K562 (cell line): ENCODE results near the gene RFT1. TPM values are rescaled to one million over a fixed set of nuclear protein-coding genes. Genes with fewer than 3 reads are reported as not detected.

Experiments used
- ATAC-seq: fragments of 200-7000 bp; cut with Tn5 transposase; 3 replicates; pipeline ENCODE4 v1.9.1; 2020; ENCODE audit warnings: moderate library complexity
- BruUV-seq: library from RNA; stranded (reverse); fragments of 400-500 nt; replicated peaks from 2 replicates; lab custom pipeline; 2021; lab: Mats Ljungman, UMichigan
- CTCF ChIA-PET: fragments of 300-600 bp; formaldehyde crosslinking; extraction: SDS; loops from one replicate; lab custom pipeline; 2021; ENCODE audit warnings: low intra/inter-chr PET ratio; lab: Yijun Ruan, JAX
- POLR2A ChIA-PET: fragments of 300-600, 350-650 bp; sonication (Branson Sonifier 250); formaldehyde crosslinking; extraction: SDS; loops from one replicate; lab custom pipeline; 2021; ENCODE audit warnings: antibody characterized with exemption, inconsistent platforms; lab: Yijun Ruan, JAX
- DNase-seq, 4 experiments: peaks; one replicate each; pipeline versions ENCODE4 v3.0.0 to v3.0.0-alpha.2; 2011 to 2018; ENCODE audit warnings: low spot score in 3 of 4, mixed read lengths in 3 of 4; ENCODE audit errors: extremely low read depth in 1 of 4
- FAIRE-seq: peaks from 2 replicates; lab custom pipeline; 2011; peaks lifted over from hg19 to GRCh38; lab: Jason Lieb, UNC
- H2AFZ ChIP-seq: 2 replicates; pipeline ENCODE4 v1.6.0; 2011; ENCODE audit warnings: low read depth, low read length, control low read depth, inconsistent platforms
- H3K27ac ChIP-seq: fragments of 200-600 bp; 3 replicates; pipeline ENCODE4 v1.8.0; 2011; ENCODE audit warnings: low read depth, mild to moderate bottlenecking, control low read depth, inconsistent platforms, low read length, moderate library complexity, mixed read lengths; ENCODE audit errors: extremely low read depth
- H3K27me3 ChIP-seq, 2 experiments: fragments of 300-600 bp in 1 of 2; 2 replicates in 1 of 2; 3 replicates in 1 of 2; pipeline versions ENCODE4 v1.6.0 to v1.8.0; 2011; ENCODE audit warnings: inconsistent platforms in 2 of 2, low read length in 2 of 2, mild to moderate bottlenecking in 1 of 2, mixed read lengths in 1 of 2, moderate library complexity in 1 of 2; ENCODE audit not compliant: control insufficient read depth in 2 of 2, insufficient read depth in 2 of 2
- H3K36me3 ChIP-seq: fragments of 300-600 bp; 3 replicates; pipeline ENCODE4 v1.8.0; 2011; ENCODE audit warnings: mild to moderate bottlenecking, low read length, inconsistent platforms; ENCODE audit not compliant: control insufficient read depth, insufficient read depth
- H3K4me1 ChIP-seq, 2 experiments: fragments of 200-600 bp in 1 of 2; replicated peaks in 1 of 2; 2 replicates in 1 of 2; 3 replicates in 1 of 2; pipeline versions ENCODE4 v1.5.1 to v1.8.0; 2011; ENCODE audit warnings: inconsistent platforms in 2 of 2, low read length in 2 of 2, mild to moderate bottlenecking in 1 of 2, mixed read lengths in 1 of 2, moderate library complexity in 1 of 2; ENCODE audit not compliant: control insufficient read depth in 2 of 2, insufficient read depth in 2 of 2
- H3K4me2 ChIP-seq: 2 replicates; pipeline ENCODE4 v1.6.1; 2011; ENCODE audit warnings: low read length, control low read depth, inconsistent platforms, mixed read lengths; ENCODE audit not compliant: insufficient read depth
- H3K4me3 ChIP-seq: fragments of 200-600 bp; sonication (generic), shearing (Covaris generic); 2 replicates; pipeline ENCODE4 v1.5.1; 2016; ENCODE audit warnings: control low read depth, inconsistent platforms
- H3K79me2 ChIP-seq: fragments of 200-600 bp; 3 replicates; pipeline ENCODE4 v1.8.0; 2011; ENCODE audit warnings: low read length, inconsistent platforms; ENCODE audit not compliant: control insufficient read depth, insufficient read depth
- H3K9ac ChIP-seq, 2 experiments: 2 replicates each; pipeline versions ENCODE4 v1.6.0 to v1.6.1; 2011; ENCODE audit warnings: low read depth in 2 of 2, low read length in 2 of 2, control low read depth in 1 of 2, inconsistent platforms in 1 of 2, mild to moderate bottlenecking in 1 of 2, mixed read lengths in 1 of 2; ENCODE audit not compliant: insufficient read depth in 1 of 2
- H3K9me1 ChIP-seq: one replicate; pipeline ENCODE4 v1.6.0; 2011; ENCODE audit warnings: inconsistent platforms, mild to moderate bottlenecking, low read length, moderate library complexity; ENCODE audit not compliant: control insufficient read depth, insufficient read depth
- H3K9me3 ChIP-seq: replicated peaks from 2 replicates; pipeline ENCODE4 v1.5.1; 2011; ENCODE audit warnings: low read depth, low read length, inconsistent platforms; ENCODE audit not compliant: control insufficient read depth, insufficient read depth
- H4K20me1 ChIP-seq: replicated peaks from 2 replicates; pipeline ENCODE4 v1.6.1; 2011; ENCODE audit warnings: low read length, inconsistent platforms, mixed read lengths; ENCODE audit not compliant: control insufficient read depth, insufficient read depth
- ETV6 ChIP-seq, 3 experiments: fragments of 150-350 bp in 1 of 3; sonication (generic) in 1 of 3; formaldehyde crosslinking in 1 of 3; IDR thresholded peaks; 2 replicates each; pipeline versions ENCODE4 v1.6.1 to v1.8.0; 2014 to 2022; ENCODE audit warnings: borderline replicate concordance in 2 of 3, low read depth in 2 of 3, antibody characterized with exemption in 1 of 3, low read length in 1 of 3, mild to moderate bottlenecking in 1 of 3, missing genetic modification reagents in 1 of 3
- RBM17 ChIP-seq: fragments of 200-400 bp; formaldehyde crosslinking; IDR thresholded peaks from 2 replicates; pipeline ENCODE4 v1.6.1; 2017; ENCODE audit warnings: low read depth, mild to moderate bottlenecking, low read length, borderline replicate concordance
- SMARCC2 ChIP-seq: fragments of 450-650 bp; IDR thresholded peaks from 2 replicates; pipeline ENCODE4 v1.6.1; 2017; ENCODE audit warnings: antibody characterized with exemption, moderate library complexity, mild to moderate bottlenecking, low read depth
- TAF7 ChIP-seq: fragments of 450-650 bp; IDR thresholded peaks from 2 replicates; pipeline ENCODE4 v1.6.1; 2016; ENCODE audit warnings: missing genetic modification characterization, missing compliant biosample characterization
- XRCC3 ChIP-seq: fragments of 450-650 bp; IDR thresholded peaks from 2 replicates; pipeline ENCODE4 v1.6.1; 2017; ENCODE audit warnings: mild to moderate bottlenecking, moderate library complexity
- ZNF586 ChIP-seq: fragments of 450-650 bp; formaldehyde crosslinking; conservative IDR thresholded peaks from 2 replicates; pipeline ENCODE4 v1.4.0; 2020; ENCODE audit warnings: mild to moderate bottlenecking, moderate library complexity
- WGBS: fragments of 100-300 bp; shearing (Covaris generic); methylation state at CpG from one replicate; pipeline ENCODE4 v1.1.6; 2016; ENCODE audit warnings: low coverage, mixed read lengths; ENCODE audit not compliant: insufficient coverage; ENCODE audit errors: missing lambda C conversion rate; 5-methylcytosine and 5-hydroxymethylcytosine counted together
- in situ Hi-C: fragments of 300-500 bp; cut with MboI; formaldehyde crosslinking; loops from 4 replicates; pipeline ENCODE4 v1.15.0; 2018; ENCODE audit warnings: inconsistent platforms, mixed read lengths
- intact Hi-C: fragments of 100-400 bp; cut with micrococcal nuclease; formaldehyde crosslinking; loops from 2 replicates; pipeline ENCODE4 v1.14.2; 2022
- polyA plus RNA-seq, 8 experiments: library from polyadenylated mRNA; depleted of rRNA in 4 of 8; stranded (reverse) in 5 of 8; unstranded in 3 of 8; fragments of >200 nt; fragmentation: Nextera tagmentation in 2 of 8; fragmentation: Illumina TruSeq in 1 of 8; extraction: Ambion mirVana in 2 of 8; extraction: Trizol in 1 of 8; gene quantifications; 2 replicates each; pipeline versions ENCODE4 v1.2.1 to v1.2.3, GENCODE V29; 2011 to 2014; ENCODE audit warnings: inconsistent platforms in 1 of 8, missing spikeins in 1 of 8
- total RNA-seq, 7 experiments: library from RNA; depleted of rRNA in 6 of 7; stranded (reverse); fragments of >200 nt in 6 of 7; fragmentation: Illumina TruSeq in 2 of 7; extraction: Trizol in 2 of 7; gene quantifications; 2 replicates each; pipeline versions ENCODE4 v1.2.1 to v1.2.3, GENCODE V29; 2011 to 2021; ENCODE audit warnings: low replicate concordance in 1 of 7
- TF ChIP-seq, protein P1 (sequence below): fragments of 450-650 bp; IDR thresholded peaks from 2 replicates; pipeline ENCODE4 v1.6.1; 2018; ENCODE audit warnings: mild to moderate bottlenecking, low read depth; ENCODE audit not compliant: partially characterized antibody
- TF ChIP-seq, protein P2 (sequence below): sonication (generic); formaldehyde crosslinking; IDR thresholded peaks from 2 replicates; pipeline ENCODE4 v1.8.0; 2023; ENCODE audit warnings: mild to moderate bottlenecking, missing genetic modification reagents
- TF ChIP-seq, protein P3 (sequence below): sonication (generic); formaldehyde crosslinking; IDR thresholded peaks from 2 replicates; pipeline ENCODE4 v1.8.1; 2023; ENCODE audit warnings: mild to moderate bottlenecking, missing genetic modification reagents, moderate library complexity
- TF ChIP-seq, protein P4 (sequence below): fragments of 150-350 bp; IDR thresholded peaks from 2 replicates; pipeline ENCODE4 v1.6.1; 2014; ENCODE audit warnings: low read depth, mild to moderate bottlenecking, low read length, borderline replicate concordance

Gene RFT1
- total and polyA plus RNA-seq, 9 of the 15 experiments (the other 6 are each of a cell fraction or from before 2014, with no cell fraction given): 4.4 to 23.8 (median 8.9) TPM

DNA sequence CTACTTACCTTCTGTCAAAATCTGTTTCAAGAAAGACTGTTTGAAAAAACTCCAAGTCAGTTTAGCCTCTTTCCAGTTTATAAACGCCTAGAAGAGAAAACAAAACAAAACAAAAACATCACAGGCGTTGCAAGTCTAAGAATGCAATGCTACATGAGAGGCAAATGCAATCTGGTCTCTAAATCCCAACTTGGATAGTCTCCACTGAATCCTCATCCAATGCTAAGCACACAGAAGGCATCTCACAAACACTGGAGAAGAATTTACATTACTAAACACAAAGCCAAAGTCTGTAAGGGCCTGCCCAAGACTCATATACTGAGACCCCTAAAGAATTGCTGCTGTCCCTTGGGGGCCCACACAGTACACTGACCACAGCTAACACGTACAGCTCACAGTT, 18.4 kb downstream of the RFT1 start:
- H3K9me3 ChIP-seq: no peaks in the 10 kb centered on the region
- intact Hi-C loops: loop anchor here (5.0 kb wide), 1 partner anchor 260 kb away; no protein-coding TSS in a partner anchor
- H2AFZ ChIP-seq: no peak overlapping the region
- no peaks in the 10 kb centered on the region for H3K27me3 ChIP-seq
- ChIA-PET CTCF (no interaction called here), POLR2A (no interaction called here)
- H3K4me3 ChIP-seq: no peak overlapping the region
- no peak for ATAC-seq
- 23% methylated on average over 3 of the region's 3 CpGs for WGBS
- no peak overlapping the region for H3K9ac ChIP-seq
- H3K27ac ChIP-seq: no peak overlapping the region
- H3K4me1 ChIP-seq: peaks cover 0 to 16% of the 10 kb centered on the region in 2 experiments; a peak in 3 of 5 replicates
- H3K79me2 ChIP-seq: no peaks in the 10 kb centered on the region
- H3K36me3 ChIP-seq: peaks cover 6% of the 10 kb centered on the region; the same call in 1 of the 3 replicates
- H3K4me2 ChIP-seq: no peak overlapping the region
- DNase-seq: no peak
- no TSS peak for BruUV-seq
- in situ Hi-C loops: loop anchor here (5.0 kb wide), 1 partner anchor 85 kb away; no protein-coding TSS in a partner anchor
- no peaks in the 10 kb centered on the region for H3K9me1 ChIP-seq
- no peaks in the 10 kb centered on the region for H4K20me1 ChIP-seq
- no peak for FAIRE-seq
- TF ChIP-seq XRCC3 (no peak), SMARCC2 (no peak), RBM17 (no peak), TAF7 (tag) (no peak), ETV6 (IDR thresholded peaks at IDR 0.05; ENCODE audit: borderline replicate concordance in 1 of 2, low read depth in 2 of 2, low read length in 1 of 2) (no peak), ETV6 (CRISPR knock-in tag; IDR thresholded peaks at IDR 0.05; ENCODE audit: borderline replicate concordance) (no peak), ZNF586 (no peak)
- TF ChIP-seq, protein P1, sequence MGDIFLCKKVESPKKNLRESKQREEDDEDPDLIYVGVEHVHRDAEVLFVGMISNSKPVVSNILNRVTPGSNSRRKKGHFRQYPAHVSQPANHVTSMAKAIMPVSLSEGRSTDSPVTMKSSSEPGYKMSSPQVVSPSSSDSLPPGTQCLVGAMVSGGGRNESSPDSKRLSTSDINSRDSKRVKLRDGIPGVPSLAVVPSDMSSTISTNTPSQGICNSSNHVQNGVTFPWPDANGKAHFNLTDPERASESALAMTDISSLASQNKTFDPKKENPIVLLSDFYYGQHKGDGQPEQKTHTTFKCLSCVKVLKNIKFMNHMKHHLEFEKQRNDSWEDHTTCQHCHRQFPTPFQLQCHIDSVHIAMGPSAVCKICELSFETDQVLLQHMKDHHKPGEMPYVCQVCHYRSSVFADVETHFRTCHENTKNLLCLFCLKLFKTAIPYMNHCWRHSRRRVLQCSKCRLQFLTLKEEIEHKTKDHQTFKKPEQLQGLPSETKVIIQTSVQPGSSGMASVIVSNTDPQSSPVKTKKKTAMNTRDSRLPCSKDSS: no peak
- TF ChIP-seq, protein P2, sequence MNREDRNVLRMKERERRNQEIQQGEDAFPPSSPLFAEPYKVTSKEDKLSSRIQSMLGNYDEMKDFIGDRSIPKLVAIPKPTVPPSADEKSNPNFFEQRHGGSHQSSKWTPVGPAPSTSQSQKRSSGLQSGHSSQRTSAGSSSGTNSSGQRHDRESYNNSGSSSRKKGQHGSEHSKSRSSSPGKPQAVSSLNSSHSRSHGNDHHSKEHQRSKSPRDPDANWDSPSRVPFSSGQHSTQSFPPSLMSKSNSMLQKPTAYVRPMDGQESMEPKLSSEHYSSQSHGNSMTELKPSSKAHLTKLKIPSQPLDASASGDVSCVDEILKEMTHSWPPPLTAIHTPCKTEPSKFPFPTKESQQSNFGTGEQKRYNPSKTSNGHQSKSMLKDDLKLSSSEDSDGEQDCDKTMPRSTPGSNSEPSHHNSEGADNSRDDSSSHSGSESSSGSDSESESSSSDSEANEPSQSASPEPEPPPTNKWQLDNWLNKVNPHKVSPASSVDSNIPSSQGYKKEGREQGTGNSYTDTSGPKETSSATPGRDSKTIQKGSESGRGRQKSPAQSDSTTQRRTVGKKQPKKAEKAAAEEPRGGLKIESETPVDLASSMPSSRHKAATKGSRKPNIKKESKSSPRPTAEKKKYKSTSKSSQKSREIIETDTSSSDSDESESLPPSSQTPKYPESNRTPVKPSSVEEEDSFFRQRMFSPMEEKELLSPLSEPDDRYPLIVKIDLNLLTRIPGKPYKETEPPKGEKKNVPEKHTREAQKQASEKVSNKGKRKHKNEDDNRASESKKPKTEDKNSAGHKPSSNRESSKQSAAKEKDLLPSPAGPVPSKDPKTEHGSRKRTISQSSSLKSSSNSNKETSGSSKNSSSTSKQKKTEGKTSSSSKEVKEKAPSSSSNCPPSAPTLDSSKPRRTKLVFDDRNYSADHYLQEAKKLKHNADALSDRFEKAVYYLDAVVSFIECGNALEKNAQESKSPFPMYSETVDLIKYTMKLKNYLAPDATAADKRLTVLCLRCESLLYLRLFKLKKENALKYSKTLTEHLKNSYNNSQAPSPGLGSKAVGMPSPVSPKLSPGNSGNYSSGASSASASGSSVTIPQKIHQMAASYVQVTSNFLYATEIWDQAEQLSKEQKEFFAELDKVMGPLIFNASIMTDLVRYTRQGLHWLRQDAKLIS (CRISPR knock-in tag): no peak
- TF ChIP-seq, protein P3, sequence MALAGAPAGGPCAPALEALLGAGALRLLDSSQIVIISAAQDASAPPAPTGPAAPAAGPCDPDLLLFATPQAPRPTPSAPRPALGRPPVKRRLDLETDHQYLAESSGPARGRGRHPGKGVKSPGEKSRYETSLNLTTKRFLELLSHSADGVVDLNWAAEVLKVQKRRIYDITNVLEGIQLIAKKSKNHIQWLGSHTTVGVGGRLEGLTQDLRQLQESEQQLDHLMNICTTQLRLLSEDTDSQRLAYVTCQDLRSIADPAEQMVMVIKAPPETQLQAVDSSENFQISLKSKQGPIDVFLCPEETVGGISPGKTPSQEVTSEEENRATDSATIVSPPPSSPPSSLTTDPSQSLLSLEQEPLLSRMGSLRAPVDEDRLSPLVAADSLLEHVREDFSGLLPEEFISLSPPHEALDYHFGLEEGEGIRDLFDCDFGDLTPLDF (CRISPR knock-in tag): no peak
- TF ChIP-seq, protein P4, sequence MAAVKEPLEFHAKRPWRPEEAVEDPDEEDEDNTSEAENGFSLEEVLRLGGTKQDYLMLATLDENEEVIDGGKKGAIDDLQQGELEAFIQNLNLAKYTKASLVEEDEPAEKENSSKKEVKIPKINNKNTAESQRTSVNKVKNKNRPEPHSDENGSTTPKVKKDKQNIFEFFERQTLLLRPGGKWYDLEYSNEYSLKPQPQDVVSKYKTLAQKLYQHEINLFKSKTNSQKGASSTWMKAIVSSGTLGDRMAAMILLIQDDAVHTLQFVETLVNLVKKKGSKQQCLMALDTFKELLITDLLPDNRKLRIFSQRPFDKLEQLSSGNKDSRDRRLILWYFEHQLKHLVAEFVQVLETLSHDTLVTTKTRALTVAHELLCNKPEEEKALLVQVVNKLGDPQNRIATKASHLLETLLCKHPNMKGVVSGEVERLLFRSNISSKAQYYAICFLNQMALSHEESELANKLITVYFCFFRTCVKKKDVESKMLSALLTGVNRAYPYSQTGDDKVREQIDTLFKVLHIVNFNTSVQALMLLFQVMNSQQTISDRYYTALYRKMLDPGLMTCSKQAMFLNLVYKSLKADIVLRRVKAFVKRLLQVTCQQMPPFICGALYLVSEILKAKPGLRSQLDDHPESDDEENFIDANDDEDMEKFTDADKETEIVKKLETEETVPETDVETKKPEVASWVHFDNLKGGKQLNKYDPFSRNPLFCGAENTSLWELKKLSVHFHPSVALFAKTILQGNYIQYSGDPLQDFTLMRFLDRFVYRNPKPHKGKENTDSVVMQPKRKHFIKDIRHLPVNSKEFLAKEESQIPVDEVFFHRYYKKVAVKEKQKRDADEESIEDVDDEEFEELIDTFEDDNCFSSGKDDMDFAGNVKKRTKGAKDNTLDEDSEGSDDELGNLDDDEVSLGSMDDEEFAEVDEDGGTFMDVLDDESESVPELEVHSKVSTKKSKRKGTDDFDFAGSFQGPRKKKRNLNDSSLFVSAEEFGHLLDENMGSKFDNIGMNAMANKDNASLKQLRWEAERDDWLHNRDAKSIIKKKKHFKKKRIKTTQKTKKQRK: no peak
